Muscle of back (tissue), 11 donors: ENCODE measurements around the gene FBXL14. TPM values are rescaled to one million over a fixed set of nuclear protein-coding genes. Genes with fewer than 3 reads are reported as not detected.
A peak's percentile ranks its signal among the peaks of the same experiment; 100 is the strongest.

Experiments used
- DNase-seq, 3 donors: peaks; one replicate each; pipeline versions ENCODE4 v3.0.0 to v3.0.0-alpha.2; 2013
- polyA plus RNA-seq, 10 donors: library from polyadenylated mRNA; unstranded; fragments of 120-200 nt; gene quantifications; one replicate each; pipeline ENCODE4 v1.2.1, GENCODE V29; 2013; ENCODE audit not compliant: insufficient read length in 10 of 10

FBXL14 gene
- polyA plus RNA-seq, 10 donors: 3.3 to 6.4 (median 4.8) TPM

DNA sequence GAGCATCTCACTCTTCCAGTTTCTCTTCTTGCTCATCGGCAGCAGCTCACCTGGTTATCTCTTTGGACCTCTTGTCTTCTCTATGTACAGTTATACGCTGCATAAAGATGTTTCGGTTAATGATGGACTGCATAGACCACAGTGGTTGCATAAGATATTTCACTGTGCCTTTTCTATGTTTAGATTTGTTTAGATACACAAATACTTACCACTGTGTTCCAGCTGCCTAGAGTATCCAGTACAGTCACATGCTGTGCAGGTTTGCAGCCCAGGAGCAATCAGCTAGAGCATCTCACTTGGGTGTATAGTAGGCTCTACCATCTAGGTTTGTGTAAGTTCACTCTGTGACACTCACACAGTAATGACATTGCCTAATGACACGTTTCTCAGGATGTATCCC lies 57.6 kb downstream of the FBXL14 start:
- no peak for DNase-seq

DNA sequence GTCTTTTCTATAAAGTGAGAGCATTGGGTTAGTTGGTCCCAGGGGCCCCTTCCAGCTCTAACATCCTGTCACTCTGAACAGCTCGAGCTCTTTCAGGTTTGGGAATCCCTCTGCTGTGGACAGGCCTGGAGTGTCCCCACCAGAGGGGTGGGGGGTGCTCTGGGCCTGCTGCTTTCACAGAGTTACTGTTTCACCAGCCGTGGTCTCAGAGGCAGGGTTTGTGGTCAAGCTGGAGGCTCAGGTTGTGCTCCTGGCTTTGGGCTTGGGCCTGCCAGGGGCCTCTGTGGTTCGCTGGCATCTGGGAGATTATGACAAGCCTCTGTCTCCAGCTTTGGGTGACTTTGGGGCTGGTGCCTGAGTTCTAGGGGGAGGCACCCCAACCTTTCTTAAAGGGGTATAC lies 59.6 kb downstream of the FBXL14 start:
- no peak for DNase-seq

DNA sequence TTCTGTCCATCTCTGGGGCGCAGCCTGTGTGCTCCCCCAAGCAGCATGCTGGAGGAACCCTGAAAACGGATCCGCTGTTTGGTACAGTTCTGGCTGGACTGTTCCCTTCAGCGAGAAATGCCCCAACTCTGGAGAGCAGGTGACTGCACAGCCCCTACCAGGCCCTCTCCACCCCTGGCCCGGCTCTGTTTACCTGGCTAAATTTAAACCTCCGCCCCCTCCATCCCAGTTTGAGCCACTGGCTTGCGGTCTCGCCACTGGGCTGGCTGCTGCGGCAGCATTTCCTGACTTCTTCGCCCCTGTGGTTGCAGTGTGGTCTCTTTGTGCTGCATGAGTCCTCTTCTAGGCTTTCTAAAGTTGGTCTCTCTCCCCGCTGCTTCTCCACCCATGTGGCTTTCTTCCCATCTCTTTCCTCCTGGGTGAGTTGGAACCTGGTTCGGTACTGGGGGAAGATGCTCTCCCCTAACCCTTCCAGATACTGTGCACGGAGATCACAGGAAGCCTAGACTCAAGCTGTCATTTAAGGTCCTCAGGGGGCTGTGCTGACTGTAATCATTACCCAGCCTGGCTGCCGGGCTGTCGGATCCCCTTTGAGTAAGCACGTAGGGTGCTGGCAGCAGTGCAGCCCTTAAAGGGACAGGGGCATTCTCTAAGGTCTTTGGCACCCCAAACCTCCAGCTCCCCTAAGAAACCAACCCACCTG lies 60.6 kb downstream of the FBXL14 start:
- peak in 1 of 3 donors; percentile 39 for DNase-seq

DNA sequence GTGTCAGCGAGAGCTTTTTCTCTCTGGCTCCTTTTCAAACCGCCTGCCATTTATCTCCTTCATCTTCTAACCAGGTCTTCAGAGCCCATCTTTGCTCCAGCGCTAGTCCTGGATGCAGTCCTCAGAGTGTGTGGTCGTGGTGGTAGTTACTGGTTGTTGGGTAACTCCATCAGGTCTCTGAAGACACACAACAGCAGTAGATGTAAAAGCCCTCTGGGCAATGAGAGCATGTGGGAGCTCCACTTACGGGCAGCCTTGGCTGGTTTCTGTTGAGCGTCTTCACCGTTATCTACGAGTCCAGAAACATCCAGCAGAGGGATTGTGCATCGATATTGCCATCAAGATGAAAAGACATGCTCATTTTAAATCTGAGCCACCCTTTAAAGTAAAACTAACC lies 61.2 kb downstream of the FBXL14 start:
- peak in 1 of 3 donors; percentile 31 for DNase-seq

DNA sequence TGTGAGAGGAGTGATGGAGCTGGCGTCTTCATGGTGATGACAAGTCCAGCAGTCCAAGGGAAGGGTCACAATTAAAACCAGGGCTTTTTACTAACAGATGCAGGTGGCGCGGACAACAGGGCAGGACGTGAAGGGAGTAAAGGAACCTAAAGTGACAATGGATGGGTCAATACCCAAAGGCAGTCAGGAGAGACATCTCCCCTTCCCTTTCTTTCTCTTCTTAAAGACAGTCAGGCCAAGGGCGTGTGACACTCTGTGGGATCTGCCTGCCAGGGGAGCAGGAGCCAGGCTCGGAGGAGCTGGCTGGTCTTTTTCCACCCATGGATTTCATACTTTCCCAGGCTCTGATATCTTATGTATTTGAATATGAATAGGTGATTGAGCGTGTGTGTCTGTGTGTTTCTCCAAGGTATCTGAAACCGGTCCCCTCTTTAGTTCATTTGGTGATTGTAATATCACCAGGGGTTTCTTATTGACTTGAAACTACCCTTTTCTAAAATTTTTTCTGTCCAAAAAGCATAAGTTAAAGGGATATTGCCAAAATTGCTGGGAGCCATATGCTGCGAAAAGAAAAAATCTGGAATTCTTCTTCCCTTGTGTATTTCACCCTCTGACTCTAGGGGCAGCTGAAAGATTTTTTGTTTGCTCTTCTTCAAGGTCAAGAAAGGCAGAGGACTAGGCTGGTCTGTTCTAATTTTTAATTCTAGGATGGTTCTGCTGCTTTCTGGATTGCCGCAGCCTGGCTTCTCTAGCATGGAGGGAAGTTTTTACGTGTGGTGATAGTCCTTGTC lies 61.8 kb downstream of the FBXL14 start:
- DNase-seq: no peak

DNA sequence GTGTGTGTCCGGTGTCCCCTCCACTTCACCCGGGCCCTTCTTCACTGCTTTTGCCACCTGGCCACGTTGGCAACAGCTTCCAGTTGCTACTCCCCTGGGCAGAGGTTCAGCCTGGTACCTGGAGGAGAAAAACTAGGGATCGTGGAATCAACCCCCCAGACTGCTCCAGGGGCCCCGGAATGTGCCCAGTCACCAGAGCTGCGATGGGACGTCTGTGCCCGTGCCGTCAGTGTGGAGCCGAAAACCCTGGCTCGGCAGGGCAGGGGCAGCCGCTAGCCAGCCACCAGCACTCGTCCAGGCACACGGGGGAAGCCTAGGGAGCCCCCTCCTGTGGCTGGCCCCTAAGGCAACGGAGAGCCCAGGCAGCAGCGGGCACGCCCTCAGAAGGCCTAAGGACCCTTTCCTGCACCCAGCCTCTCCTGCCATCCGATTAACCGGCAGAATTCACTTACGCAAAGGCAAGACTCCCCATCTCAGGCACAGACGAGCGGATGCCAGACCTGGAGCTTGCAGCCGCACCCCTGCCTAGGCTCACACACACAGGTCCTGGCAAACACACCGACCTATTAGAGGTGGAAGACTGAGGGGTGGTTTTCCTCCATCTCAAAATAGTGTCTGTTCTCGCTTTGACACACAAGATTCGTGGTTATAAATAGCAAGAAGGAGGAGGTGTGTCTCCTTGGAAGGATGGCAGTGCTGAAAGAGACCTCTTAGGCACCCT lies 62.6 kb downstream of the FBXL14 start:
- DNase-seq: no peak

DNA sequence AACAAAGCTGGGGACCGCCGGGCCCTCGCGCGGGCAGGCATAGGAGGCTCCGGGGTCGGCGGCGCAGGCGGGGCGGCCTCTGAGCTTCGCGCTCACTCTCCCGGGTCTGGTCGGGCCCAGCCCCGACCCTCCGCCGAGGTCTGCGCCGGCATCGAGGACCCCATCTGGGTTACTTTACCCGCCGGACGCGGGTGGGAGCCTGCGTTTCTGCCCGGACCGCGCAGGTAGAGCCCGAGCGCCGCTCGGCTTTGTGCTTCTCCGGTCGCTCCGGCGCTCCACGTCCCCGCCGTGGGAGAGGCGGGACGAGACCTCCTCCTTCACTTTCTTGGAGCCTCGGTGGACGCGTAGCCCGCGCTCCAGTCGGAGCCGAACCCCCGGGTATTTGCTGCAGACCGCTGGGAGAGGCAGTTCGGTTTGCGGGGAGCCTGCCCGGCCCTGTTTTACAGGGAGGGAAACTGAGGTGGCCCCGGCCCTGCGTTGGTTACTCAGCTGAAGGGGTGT lies 63.2 kb downstream of the FBXL14 start:
- DNase-seq: peak in 1 of 3 donors; percentile 64

DNA sequence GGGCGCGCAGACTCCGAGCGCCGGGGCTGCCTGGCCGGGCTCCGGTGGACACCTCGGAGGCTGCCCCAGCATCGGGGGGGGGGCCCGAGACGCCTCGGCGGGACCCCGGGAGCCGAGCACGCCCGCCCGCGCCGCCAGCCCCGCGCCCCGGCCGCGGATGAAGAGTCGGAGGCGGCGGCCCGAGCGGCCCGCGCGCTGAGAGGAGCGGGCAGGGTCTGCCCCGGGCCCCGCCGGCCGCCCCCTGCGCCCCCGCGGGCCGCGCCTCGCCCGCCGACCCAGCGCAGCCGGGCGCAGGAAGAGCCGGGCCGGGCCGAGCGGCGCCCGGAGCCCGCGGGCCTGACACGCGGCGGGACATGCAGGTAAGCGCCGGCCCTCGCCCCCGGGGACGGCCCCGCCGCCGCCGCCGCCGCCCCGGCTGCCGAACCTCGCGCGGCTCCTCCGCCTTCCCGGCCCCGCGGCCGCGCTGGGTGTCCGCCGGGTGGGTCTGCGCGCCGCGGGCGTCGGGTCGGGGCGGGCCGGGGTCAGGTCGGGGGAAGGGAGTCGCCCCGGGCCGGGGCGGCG lies 63.7 kb downstream of the FBXL14 start:
- no peak for DNase-seq

DNA sequence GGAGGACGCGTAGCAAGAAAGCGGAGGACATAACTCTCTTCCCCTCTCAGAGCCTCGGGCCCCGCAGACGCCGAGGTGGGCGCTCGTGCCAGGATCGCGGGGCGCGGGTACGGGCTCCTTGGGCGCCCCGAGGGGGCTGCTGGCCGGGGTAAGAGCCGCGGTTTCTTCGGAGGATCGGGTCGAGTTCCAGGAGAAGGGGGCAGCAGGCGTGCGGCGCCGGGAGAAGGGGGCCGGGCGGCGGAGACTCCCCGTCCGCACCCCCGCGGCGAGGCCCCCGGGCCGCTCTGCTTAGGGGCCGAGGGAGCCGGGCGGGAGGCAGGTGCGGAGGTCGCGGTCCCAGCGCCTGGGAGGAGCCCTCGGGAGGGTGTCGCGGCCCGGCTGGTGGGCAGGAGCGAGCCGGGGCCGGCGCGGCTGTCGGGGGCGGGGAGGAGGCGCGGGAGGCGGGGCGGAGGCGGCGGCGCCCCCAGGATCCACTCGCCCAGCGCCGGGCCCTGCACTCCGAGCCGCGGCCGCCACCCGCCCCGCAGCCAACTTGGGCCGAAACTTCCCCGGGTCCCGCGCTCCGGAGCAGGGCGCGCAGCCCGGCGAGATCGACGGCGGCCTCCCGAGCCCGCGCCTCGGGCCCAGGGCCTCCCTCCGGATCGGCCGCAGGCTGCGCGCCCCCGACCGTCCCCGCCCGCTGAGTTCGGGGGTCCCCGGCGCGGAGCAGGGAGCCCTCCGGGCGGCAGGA lies 64.4 kb downstream of the FBXL14 start:
- peak in 1 of 3 donors; percentile 77 for DNase-seq

DNA sequence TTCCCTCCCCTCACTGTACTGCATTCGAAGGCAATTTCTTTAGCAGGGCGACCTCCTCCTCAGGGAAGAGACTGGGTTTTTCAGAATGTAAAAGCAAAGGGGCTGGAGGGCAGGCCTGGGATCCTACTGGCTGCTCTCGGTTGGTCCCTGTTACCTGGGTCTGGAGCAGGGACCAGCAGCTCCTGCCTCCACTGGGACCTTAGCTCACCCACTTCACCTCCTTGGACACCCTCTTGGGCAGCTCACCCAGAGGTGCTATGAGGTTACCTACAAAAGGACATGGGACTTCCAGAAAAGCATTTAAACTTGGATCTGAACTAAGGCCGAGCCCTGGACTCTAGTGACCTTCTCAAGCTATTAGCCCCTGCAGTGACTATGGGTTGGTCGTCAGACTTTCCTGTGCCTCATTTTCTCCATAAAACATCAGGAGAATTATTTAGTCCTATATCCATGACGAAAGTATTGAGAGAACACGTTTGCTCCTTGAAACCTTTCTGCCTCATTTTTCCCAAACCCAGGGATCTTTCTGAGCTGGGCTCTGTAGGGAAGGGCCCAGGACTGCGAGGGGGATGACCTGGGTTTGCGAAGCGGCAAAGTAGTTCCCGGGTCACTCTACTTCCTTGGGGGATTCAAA lies 65.0 kb downstream of the FBXL14 start:
- no peak for DNase-seq

DNA sequence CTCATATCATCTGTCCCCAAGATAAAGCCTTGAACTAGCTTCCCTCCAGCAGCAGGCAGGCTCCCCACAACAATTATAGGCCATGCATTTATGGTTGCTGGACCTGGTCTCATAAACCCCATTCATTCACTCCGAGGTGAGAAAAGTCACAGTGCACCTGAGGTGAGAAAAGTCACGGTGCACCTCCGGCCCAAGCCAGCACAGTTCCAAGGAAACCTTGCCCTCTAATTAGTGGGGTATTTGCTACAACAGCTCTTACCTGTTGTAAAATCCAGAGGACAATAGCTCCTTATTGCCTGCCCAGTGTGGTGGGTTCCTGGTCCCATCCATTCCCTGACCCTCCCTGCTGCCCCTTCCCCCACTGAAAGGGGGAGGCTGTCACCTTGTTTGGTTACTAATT lies 65.6 kb downstream of the FBXL14 start:
- DNase-seq: no peak

DNA sequence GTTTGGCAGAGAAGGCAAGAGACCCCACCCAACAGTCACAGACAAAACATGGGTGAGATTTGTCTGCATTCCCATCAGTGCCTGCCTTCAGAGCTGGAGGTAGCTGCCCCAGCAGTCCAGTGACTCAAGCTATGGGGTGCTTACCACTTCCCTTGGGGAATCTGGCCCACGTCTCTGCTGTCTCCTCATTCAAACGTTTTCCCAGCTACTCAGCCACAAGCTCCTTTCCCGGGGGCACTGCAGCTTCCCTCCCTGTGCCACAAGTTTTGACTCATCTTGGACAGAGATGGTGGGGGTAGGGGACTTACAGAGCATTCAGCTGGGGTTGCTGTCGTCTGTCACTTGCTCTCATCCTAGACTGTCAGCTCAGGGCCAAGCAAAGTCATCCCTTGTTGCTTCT lies 66.6 kb downstream of the FBXL14 start:
- DNase-seq: peak in 1 of 3 donors; percentile 77

DNA sequence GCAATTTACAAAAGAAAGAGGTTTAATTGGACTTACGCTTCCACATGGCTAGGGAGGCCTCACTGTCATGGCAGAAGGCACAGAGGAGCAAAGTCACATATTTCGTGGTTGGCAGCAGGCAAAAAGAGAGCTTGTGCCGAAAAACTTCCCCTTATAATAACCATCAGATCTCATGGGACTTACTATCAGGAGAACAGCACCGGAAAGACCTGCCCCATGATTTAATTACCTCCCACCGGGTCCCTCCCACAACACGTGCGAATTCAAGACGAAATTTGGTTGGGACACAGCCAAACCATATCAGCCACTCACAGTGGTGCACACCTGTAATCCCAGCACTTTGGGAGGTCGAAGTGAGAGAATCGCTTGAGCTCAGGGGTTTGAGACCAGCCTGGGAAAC lies 68.5 kb downstream of the FBXL14 start:
- DNase-seq: no peak

DNA sequence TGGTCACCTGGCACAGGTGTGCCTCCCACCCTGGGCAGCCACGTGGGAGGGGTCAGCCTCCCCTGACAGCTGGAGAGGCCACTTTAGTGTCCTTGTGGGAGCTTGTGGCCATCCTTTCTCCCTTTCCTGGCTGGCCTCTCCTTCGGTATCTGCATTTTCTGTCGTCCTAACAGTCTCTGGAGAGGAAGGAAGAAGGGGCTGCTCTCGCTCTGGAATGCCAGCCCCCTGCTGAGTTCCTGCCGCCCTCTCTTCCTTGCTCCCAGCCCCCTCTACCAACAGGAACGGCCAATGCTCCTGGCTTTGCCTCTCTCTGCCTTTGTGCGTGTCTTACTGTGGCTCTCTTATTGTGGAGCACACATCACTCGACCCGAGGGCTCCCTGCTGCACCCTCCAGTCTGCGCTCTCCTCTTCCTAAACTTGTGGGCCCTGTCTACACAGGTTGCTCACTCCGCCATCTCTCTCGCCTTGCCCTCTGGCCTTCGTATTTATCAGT lies 70.8 kb downstream of the FBXL14 start:
- no peak for DNase-seq

DNA sequence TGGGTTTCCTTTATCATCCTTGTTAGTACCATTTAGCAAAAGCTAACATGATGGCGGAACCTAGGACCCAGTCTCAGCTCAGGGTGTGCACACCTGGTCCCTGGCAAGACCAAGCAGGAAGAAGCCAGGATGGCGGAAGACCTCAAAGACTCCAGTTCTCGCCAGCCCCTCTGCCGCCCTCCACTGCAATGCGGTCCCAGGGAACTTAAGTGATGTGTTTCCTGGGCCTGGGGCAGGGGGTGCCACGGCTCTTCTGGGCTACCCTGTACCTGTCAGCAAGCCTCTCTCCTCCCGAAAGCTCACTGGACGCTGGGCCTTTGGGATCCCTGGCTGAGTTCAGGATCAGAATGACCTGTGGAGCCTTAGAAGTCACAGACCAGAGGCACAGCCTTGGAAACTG lies 71.3 kb downstream of the FBXL14 start:
- DNase-seq: no peak

DNA sequence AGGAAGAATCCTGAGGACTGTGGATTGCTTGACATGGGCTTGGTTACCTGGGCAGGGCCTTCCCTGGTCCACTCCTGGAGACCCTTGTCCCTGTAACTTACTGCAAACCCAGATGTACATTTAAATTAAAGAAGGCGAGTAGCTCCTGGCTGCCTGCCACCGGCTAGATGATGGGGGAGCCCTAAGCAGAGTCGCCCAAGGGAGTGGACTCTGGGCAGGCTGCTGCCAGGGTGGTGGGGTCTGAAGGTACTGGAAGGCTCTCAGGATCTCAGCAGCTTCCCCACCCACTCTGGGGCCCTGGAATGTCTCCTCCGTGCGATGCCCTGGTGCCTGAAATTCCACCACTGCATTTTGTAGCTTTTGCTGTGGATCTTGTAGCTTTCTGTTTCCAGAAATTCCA lies 74.7 kb downstream of the FBXL14 start:
- no peak for DNase-seq

DNA sequence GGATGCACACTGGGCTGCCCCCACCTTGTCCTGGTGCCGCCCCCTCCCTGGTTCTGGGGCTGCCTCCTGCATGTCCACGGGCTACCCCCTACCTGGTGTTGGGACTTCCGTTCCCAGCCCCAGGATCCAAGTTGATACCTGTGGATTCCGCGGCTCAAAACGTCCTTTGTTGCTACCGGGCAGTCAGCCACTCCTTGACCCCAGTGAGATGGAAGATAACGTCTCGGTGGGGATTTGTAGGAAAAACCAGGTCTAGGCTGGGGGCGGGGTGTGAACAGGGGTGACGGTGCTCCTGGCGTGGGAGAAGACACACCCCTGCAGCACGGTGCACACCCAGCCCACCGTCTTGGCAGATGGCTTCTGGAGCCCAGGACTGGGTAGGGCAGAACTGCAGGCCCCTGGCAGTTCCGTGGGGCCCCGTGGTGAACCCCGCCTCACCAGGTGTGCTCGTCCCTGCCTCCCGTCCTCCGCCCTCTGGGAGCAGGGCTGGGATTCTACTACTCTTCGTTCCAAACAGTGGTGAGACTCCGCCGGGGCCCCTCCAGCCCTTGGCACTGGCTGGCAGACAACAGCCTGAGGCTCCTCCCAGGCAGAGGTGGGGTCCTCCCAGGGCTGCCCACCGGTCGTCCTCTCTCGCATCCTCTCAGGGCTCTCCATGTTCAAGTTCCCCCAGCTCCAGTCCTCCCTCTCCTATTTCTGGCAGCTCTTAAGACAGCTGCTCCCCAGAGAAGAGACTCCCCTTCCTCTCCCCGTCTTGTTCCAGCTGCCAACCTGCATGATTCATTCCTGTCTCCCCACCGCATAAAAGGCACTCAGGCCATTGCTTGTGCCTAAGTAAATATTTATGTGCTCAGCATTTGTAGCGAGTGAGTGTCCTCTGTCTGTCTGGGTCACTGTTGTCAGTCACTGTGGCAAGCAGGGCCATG lies 75.5 kb downstream of the FBXL14 start:
- DNase-seq: no peak

DNA sequence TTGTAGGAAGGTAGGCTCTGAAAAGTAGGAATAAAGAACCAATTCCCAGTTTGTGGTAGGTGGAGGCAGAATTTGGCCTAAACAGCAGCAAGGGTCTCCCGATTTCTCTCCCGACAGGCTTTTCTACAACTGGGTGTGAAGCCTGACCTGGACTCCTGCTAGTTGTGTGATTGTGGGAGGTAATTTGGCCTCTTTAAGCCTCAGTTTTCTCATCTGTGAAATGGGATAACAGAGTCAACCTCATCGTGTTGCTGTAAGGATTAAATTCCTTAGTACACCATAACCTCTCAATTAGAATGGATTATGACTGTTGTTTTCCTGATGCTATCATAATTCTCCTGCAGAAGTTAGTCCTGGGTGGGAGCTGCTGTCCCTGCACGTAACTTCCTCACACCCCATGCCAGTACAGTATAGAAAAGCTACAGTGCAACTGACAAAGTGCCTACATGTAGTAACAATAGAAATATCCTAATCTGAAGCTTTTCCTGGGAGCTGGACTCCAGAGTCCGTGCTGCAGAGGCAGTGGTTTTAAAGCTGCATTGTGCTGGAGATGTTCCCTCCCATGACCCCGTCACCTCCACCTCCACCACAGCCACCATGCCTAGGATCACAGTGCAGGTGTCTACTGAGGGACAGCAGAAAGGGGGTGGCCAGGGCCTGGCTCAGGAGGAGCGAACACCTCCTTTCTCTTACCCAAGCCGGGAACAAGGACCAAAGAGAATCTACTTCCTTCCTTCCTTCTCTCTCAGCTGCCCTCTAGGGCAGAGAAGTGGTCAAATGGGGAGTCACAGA lies 76.5 kb downstream of the FBXL14 start:
- DNase-seq: no peak

DNA sequence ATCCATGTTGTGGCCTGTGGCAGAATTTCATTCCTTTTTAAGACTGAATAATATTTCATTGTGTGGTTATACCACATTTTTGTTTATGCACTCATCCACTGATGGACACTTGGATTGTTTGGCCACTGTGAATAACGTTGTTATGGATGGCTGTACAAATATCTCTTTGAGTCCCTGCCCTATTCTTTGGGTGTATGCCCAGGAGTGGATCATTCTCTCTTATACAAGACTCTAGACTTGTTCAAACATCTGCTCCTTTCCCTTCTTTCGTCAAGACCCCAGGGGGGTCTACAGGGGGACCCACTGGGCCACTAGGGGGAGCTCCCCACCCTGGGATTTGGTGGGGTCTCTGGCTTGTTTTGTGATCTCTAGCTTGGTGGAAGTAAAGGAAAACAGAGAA lies 77.4 kb downstream of the FBXL14 start:
- DNase-seq: no peak
